OCI-LY1 (cell line): ENCODE results near the gene NACC2.

Experiments
- EZH2 ChIP-seq: fragments of 200-600 bp; sonication (generic), shearing (Covaris generic); IDR thresholded peaks from 2 replicates; pipeline ENCODE4 v1.8.0; 2017; ENCODE audit warnings: borderline replicate concordance, mixed run types, mild to moderate bottlenecking, antibody characterized with exemption, low read length, moderate library complexity, mixed read lengths
- TF ChIP-seq, protein P1 (sequence below): fragments of 200-600 bp; sonication (generic), shearing (Covaris generic); IDR thresholded peaks from 2 replicates; pipeline ENCODE4 v1.5.1; 2017; ENCODE audit warnings: mild to moderate bottlenecking, antibody characterized with exemption, low read length, moderate library complexity, mixed read lengths

DNA sequence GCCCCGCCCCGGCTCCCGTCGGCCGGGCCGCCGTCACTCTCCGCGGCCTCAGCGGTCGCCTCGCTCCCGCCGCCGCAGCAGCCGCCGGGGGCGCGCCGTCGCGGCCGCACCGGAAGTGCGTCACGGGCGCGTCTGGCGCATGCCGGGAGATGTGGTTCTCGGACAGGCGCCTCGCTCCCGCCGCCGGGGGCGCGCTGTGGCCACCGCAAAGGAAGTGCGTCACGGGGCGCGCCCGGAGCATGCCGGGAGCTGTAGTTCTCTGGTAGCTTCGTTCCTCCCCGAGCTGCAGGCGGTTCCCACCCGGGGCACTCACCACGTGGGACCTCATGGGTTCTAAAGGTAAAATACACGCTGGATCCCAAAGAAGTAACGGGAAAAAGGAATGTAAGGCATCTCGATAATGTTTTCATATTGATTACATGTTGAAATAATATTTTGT, 133.8 kb downstream of the NACC2 start, which contains the start of gene UBAC1:
- no peak for TF ChIP-seq EZH2
- TF ChIP-seq, protein P1, sequence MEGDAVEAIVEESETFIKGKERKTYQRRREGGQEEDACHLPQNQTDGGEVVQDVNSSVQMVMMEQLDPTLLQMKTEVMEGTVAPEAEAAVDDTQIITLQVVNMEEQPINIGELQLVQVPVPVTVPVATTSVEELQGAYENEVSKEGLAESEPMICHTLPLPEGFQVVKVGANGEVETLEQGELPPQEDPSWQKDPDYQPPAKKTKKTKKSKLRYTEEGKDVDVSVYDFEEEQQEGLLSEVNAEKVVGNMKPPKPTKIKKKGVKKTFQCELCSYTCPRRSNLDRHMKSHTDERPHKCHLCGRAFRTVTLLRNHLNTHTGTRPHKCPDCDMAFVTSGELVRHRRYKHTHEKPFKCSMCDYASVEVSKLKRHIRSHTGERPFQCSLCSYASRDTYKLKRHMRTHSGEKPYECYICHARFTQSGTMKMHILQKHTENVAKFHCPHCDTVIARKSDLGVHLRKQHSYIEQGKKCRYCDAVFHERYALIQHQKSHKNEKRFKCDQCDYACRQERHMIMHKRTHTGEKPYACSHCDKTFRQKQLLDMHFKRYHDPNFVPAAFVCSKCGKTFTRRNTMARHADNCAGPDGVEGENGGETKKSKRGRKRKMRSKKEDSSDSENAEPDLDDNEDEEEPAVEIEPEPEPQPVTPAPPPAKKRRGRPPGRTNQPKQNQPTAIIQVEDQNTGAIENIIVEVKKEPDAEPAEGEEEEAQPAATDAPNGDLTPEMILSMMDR, result no peak
